Mesendoderm (in vitro differentiated cells): Measurements from ENCODE around the gene SNX18.

Source experiments
- DNase-seq: peaks from one replicate; pipeline ENCODE4 v3.0.0; 2013
- H2AK5ac ChIP-seq: 2 replicates; pipeline ENCODE4 v1.6.1; 2013; ENCODE audit warnings: low read length, inconsistent platforms
- H2BK120ac ChIP-seq: 2 replicates; pipeline ENCODE4 v1.6.1; 2013; ENCODE audit warnings: low read depth, mild to moderate bottlenecking, low read length, moderate library complexity, mixed read lengths
- H2BK15ac ChIP-seq: replicated peaks from 2 replicates; pipeline ENCODE4 v1.6.1; 2013; ENCODE audit warnings: low read depth, mild to moderate bottlenecking, moderate library complexity
- H2BK5ac ChIP-seq: 2 replicates; pipeline ENCODE4 v1.6.1; 2013; ENCODE audit warnings: low read length, inconsistent platforms
- H3K18ac ChIP-seq: 2 replicates; pipeline ENCODE4 v1.6.1; 2013; ENCODE audit warnings: mild to moderate bottlenecking, low read length, mixed read lengths
- H3K23ac ChIP-seq: one replicate; pipeline ENCODE4 v1.6.1; 2013; ENCODE audit warnings: low read length
- H3K27ac ChIP-seq: 2 replicates; pipeline ENCODE4 v1.5.1; 2013; ENCODE audit warnings: low read depth, mild to moderate bottlenecking, inconsistent platforms, low read length, moderate library complexity
- H3K27me3 ChIP-seq: 2 replicates; pipeline ENCODE4 v1.6.1; 2013; ENCODE audit warnings: low read length, control low read depth, mild to moderate bottlenecking, inconsistent platforms; ENCODE audit not compliant: insufficient read depth, poor library complexity
- H3K36me3 ChIP-seq: 2 replicates; pipeline ENCODE4 v1.6.1; 2013; ENCODE audit warnings: low read length, inconsistent platforms; ENCODE audit not compliant: control insufficient read depth, insufficient read depth
- H3K4ac ChIP-seq: one replicate; pipeline ENCODE4 v1.6.1; 2013; ENCODE audit warnings: low read depth, mild to moderate bottlenecking, low read length, moderate library complexity
- H3K4me1 ChIP-seq: 2 replicates; pipeline ENCODE4 v1.6.1; 2013; ENCODE audit warnings: low read depth, low read length, inconsistent platforms; ENCODE audit not compliant: control insufficient read depth
- H3K4me2 ChIP-seq: 2 replicates; pipeline ENCODE4 v1.6.1; 2013; ENCODE audit warnings: low read length
- H3K4me3 ChIP-seq: 2 replicates; pipeline ENCODE4 v1.5.1; 2013; ENCODE audit warnings: mild to moderate bottlenecking, low read length
- H3K56ac ChIP-seq: one replicate; pipeline ENCODE4 v1.6.1; 2013; ENCODE audit warnings: low read length
- H3K79me1 ChIP-seq: 2 replicates; pipeline ENCODE4 v1.6.1; 2013; ENCODE audit warnings: low read length, inconsistent platforms
- H3K79me2 ChIP-seq: 2 replicates; pipeline ENCODE4 v1.6.1; 2013; ENCODE audit warnings: mild to moderate bottlenecking, low read length; ENCODE audit not compliant: control insufficient read depth, insufficient read depth
- H3K9ac ChIP-seq: 2 replicates; pipeline ENCODE4 v1.6.1; 2013; ENCODE audit warnings: low read length, inconsistent platforms
- H4K5ac ChIP-seq: one replicate; pipeline ENCODE4 v1.6.1; 2013; ENCODE audit warnings: low read length
- H4K8ac ChIP-seq: one replicate; pipeline ENCODE4 v1.6.1; 2013; ENCODE audit warnings: low read depth, mild to moderate bottlenecking, control low read depth, low read length, moderate library complexity
- WGBS: extraction: QIAGEN DNeasy Blood & Tissue Kit; methylation state at CpG from one replicate; pipeline ENCODE4 v1.1.7; 2013; ENCODE audit warnings: low lambda C conversion rate, missing lambda C conversion rate; ENCODE audit not compliant: insufficient coverage; ENCODE audit errors: extremely low coverage; 5-methylcytosine and 5-hydroxymethylcytosine counted together

Gene SNX18

GRCh38 chr5:54561651-54562050 is 44.1 kb downstream of the SNX18 start:
- Histone ChIP-seq H3K18ac (no peak overlapping the region), H3K27ac (no peak overlapping the region), H3K9ac (no peak overlapping the region), H2BK15ac (no peak overlapping the region), H4K8ac (no peak overlapping the region), H3K36me3 (no peaks in the 10 kb centered on the region), H3K79me2 (no peaks in the 10 kb centered on the region), H3K4me2 (no peak overlapping the region), H4K5ac (no peak overlapping the region), H3K4ac (no peak overlapping the region), H2BK5ac (no peak overlapping the region), H3K4me1 (no peaks in the 10 kb centered on the region), H3K4me3 (no peak overlapping the region), H3K56ac (no peak overlapping the region), H3K23ac (no peak overlapping the region), H2AK5ac (no peak overlapping the region), H3K79me1 (no peaks in the 10 kb centered on the region), H2BK120ac (no peak overlapping the region), H3K27me3 (no peaks in the 10 kb centered on the region)
- DNase-seq = no peak

- Histone ChIP-seq H3K4me2 (no peak overlapping the region), H3K79me1 (no peaks in the 10 kb centered on the region), H3K4me1 (no peaks in the 10 kb centered on the region), H3K18ac (no peak overlapping the region), H3K36me3 (no peaks in the 10 kb centered on the region), H3K9ac (no peak overlapping the region), H3K79me2 (no peaks in the 10 kb centered on the region), H4K5ac (no peak overlapping the region), H3K27me3 (no peaks in the 10 kb centered on the region), H3K23ac (no peak overlapping the region), H3K4me3 (no peak overlapping the region), H3K4ac (no peak overlapping the region), H2BK120ac (no peak overlapping the region), H2BK5ac (no peak overlapping the region), H2AK5ac (no peak overlapping the region), H2BK15ac (no peak overlapping the region), H3K27ac (no peak overlapping the region), H3K56ac (no peak overlapping the region), H4K8ac (no peak overlapping the region)
- no CpG with 5 or more reads among the region's 1 CpG for WGBS
- no peak for DNase-seq
These were observed 45.7 kb downstream of the SNX18 start for GRCh38 chr5:54563083-54563761.

- H3K4me3 ChIP-seq = no peak overlapping the region
- H3K4ac ChIP-seq = no peak overlapping the region
- H3K4me1 ChIP-seq = no peaks in the 10 kb centered on the region
- no peak overlapping the region for H3K23ac ChIP-seq
- H3K18ac ChIP-seq = no peak overlapping the region
- H3K4me2 ChIP-seq = no peak overlapping the region
- no peaks in the 10 kb centered on the region for H3K79me1 ChIP-seq
- no peak overlapping the region for H2BK120ac ChIP-seq
- H3K27me3 ChIP-seq = no peaks in the 10 kb centered on the region
- no peak overlapping the region for H3K56ac ChIP-seq
- no peaks in the 10 kb centered on the region for H3K36me3 ChIP-seq
- H2BK15ac ChIP-seq = no peak overlapping the region
- no peak overlapping the region for H2BK5ac ChIP-seq
- WGBS = no CpG with 5 or more reads among the region's 2 CpGs
- no peak for DNase-seq
- no peak overlapping the region for H3K27ac ChIP-seq
- H2AK5ac ChIP-seq = no peak overlapping the region
- H4K8ac ChIP-seq = no peak overlapping the region
- no peak overlapping the region for H4K5ac ChIP-seq
- no peaks in the 10 kb centered on the region for H3K79me2 ChIP-seq
- no peak overlapping the region for H3K9ac ChIP-seq
These were observed 50.4 kb downstream of the SNX18 start for GRCh38 chr5:54567996-54568395.

GRCh38 chr5:54570916-54571315 is 53.4 kb downstream of the SNX18 start:
- H3K27me3 ChIP-seq = no peaks in the 10 kb centered on the region
- peak overlapping the region; percentile 75 for H3K18ac ChIP-seq
- no peak overlapping the region for H3K4me3 ChIP-seq
- DNase-seq = no peak
- no peak overlapping the region for H3K56ac ChIP-seq
- no peak overlapping the region for H2BK15ac ChIP-seq
- H3K4me2 ChIP-seq = no peak overlapping the region
- no peaks in the 10 kb centered on the region for H3K79me2 ChIP-seq
- H4K8ac ChIP-seq = no peak overlapping the region
- H4K5ac ChIP-seq = no peak overlapping the region
- no peak overlapping the region for H3K9ac ChIP-seq
- no peak overlapping the region for H2BK5ac ChIP-seq
- H2AK5ac ChIP-seq = no peak overlapping the region
- H3K4me1 ChIP-seq = no peaks in the 10 kb centered on the region
- no peak overlapping the region for H2BK120ac ChIP-seq
- no peak overlapping the region for H3K27ac ChIP-seq
- H3K36me3 ChIP-seq = no peaks in the 10 kb centered on the region
- no peak overlapping the region for H3K23ac ChIP-seq
- no CpG with 5 or more reads among the region's 5 CpGs for WGBS
- H3K79me1 ChIP-seq = no peaks in the 10 kb centered on the region
- no peak overlapping the region for H3K4ac ChIP-seq

- H3K79me2 ChIP-seq = no peaks in the 10 kb centered on the region
- no peak overlapping the region for H4K8ac ChIP-seq
- no peak overlapping the region for H2BK15ac ChIP-seq
- no peak overlapping the region for H3K23ac ChIP-seq
- no peak overlapping the region for H3K4me3 ChIP-seq
- DNase-seq = peak; percentile 93
- H2AK5ac ChIP-seq = no peak overlapping the region
- H2BK5ac ChIP-seq = no peak overlapping the region
- H2BK120ac ChIP-seq = no peak overlapping the region
- no peak overlapping the region for H3K27ac ChIP-seq
- H3K4me2 ChIP-seq = no peak overlapping the region
- no peaks in the 10 kb centered on the region for H3K4me1 ChIP-seq
- no peak overlapping the region for H4K5ac ChIP-seq
- no peaks in the 10 kb centered on the region for H3K79me1 ChIP-seq
- no peaks in the 10 kb centered on the region for H3K27me3 ChIP-seq
- H3K56ac ChIP-seq = no peak overlapping the region
- H3K4ac ChIP-seq = no peak overlapping the region
- H3K18ac ChIP-seq = no peak overlapping the region
- no CpG with 5 or more reads among the region's 5 CpGs for WGBS
- H3K36me3 ChIP-seq = no peaks in the 10 kb centered on the region
- no peak overlapping the region for H3K9ac ChIP-seq
These were observed 53.9 kb downstream of the SNX18 start for GRCh38 chr5:54571462-54571861.

- Histone ChIP-seq H3K4ac (no peak overlapping the region), H3K27ac (no peak overlapping the region), H3K27me3 (no peaks in the 10 kb centered on the region), H4K5ac (no peak overlapping the region), H3K36me3 (no peaks in the 10 kb centered on the region), H3K79me1 (no peaks in the 10 kb centered on the region), H2BK5ac (no peak overlapping the region), H3K4me2 (no peak overlapping the region), H3K23ac (no peak overlapping the region), H3K56ac (no peak overlapping the region), H3K18ac (no peak overlapping the region), H3K4me3 (no peak overlapping the region), H3K9ac (no peak overlapping the region), H3K79me2 (no peaks in the 10 kb centered on the region), H2AK5ac (no peak overlapping the region), H2BK15ac (no peak overlapping the region), H2BK120ac (no peak overlapping the region), H3K4me1 (no peaks in the 10 kb centered on the region), H4K8ac (no peak overlapping the region)
- no peak for DNase-seq
- no CpG with 5 or more reads among the region's 4 CpGs for WGBS
These were observed 56.4 kb downstream of the SNX18 start for GRCh38 chr5:54573812-54574489.
